H9 (cell line): Measurements from ENCODE around the gene MYLK. TPM values are rescaled to one million over a fixed set of nuclear protein-coding genes. Genes with fewer than 3 reads are reported as not detected.

Experiments used
- DNase-seq: peaks from one replicate; pipeline ENCODE4 v3.0.0-alpha.2; 2017
- H2AFZ ChIP-seq: one replicate; pipeline ENCODE4 v1.6.1; 2013; ENCODE audit warnings: mild to moderate bottlenecking, low read length, control low read depth, moderate library complexity
- H2AK5ac ChIP-seq: 2 replicates; pipeline ENCODE4 v1.6.1; 2013; ENCODE audit warnings: low read length, control low read depth, mixed read lengths; ENCODE audit not compliant: insufficient read length
- H2BK120ac ChIP-seq: one replicate; pipeline ENCODE4 v1.6.1; 2013; ENCODE audit warnings: low read depth, mild to moderate bottlenecking, low read length, control low read depth, inconsistent platforms; ENCODE audit not compliant: poor library complexity, severe bottlenecking
- H2BK12ac ChIP-seq: 2 replicates; pipeline ENCODE4 v1.6.1; 2013; ENCODE audit warnings: low read length, control low read depth, mixed read lengths, low read depth; ENCODE audit not compliant: insufficient read length
- H2BK15ac ChIP-seq: 2 replicates; pipeline ENCODE4 v1.6.1; 2013; ENCODE audit warnings: low read depth, low read length, control low read depth
- H2BK20ac ChIP-seq: one replicate; pipeline ENCODE4 v1.6.1; 2013; ENCODE audit warnings: low read depth, mild to moderate bottlenecking, low read length, control low read depth, inconsistent platforms; ENCODE audit not compliant: poor library complexity, severe bottlenecking
- H2BK5ac ChIP-seq: 2 replicates; pipeline ENCODE4 v1.6.1; 2013; ENCODE audit warnings: low read length, control low read depth, mixed read lengths; ENCODE audit not compliant: insufficient read length
- H3K14ac ChIP-seq: 2 replicates; pipeline ENCODE4 v1.6.1; 2013; ENCODE audit warnings: low read length, control low read depth; ENCODE audit not compliant: insufficient read depth
- H3K18ac ChIP-seq: 2 replicates; pipeline ENCODE4 v1.6.1; 2013; ENCODE audit warnings: low read depth, mild to moderate bottlenecking, mixed read lengths, low read length, control low read depth; ENCODE audit not compliant: insufficient read length
- H3K23ac ChIP-seq: 2 replicates; pipeline ENCODE4 v1.6.1; 2013; ENCODE audit warnings: low read length, control low read depth, mixed read lengths, low read depth; ENCODE audit not compliant: insufficient read length
- H3K23me2 ChIP-seq: 2 replicates; pipeline ENCODE4 v1.6.1; 2013; ENCODE audit warnings: low read depth, mild to moderate bottlenecking, mixed read lengths, low read length, control low read depth; ENCODE audit not compliant: insufficient read length, poor library complexity, severe bottlenecking
- H3K27ac ChIP-seq: 2 replicates; pipeline ENCODE4 v1.5.1; 2013; ENCODE audit warnings: low read length, control low read depth, mixed read lengths, low read depth; ENCODE audit not compliant: insufficient read length
- H3K27me3 ChIP-seq: 2 replicates; pipeline ENCODE4 v1.6.1; 2013; ENCODE audit warnings: low read length, control low read depth, inconsistent platforms; ENCODE audit not compliant: insufficient read depth
- H3K4ac ChIP-seq: 2 replicates; pipeline ENCODE4 v1.6.1; 2013; ENCODE audit warnings: low read depth, mild to moderate bottlenecking, control low read depth, inconsistent platforms, low read length, moderate library complexity
- H3K4me1 ChIP-seq: 2 replicates; pipeline ENCODE4 v1.6.1; 2013; ENCODE audit warnings: low read length, control low read depth, inconsistent platforms; ENCODE audit not compliant: insufficient read depth
- H3K4me2 ChIP-seq: 2 replicates; pipeline ENCODE4 v1.6.1; 2013; ENCODE audit warnings: low read length, control low read depth, mixed read lengths; ENCODE audit not compliant: insufficient read length, insufficient read depth
- H3K56ac ChIP-seq: 2 replicates; pipeline ENCODE4 v1.6.1; 2013; ENCODE audit warnings: low read depth, mild to moderate bottlenecking, mixed read lengths, low read length, control low read depth; ENCODE audit not compliant: insufficient read length
- H3K79me1 ChIP-seq: 2 replicates; pipeline ENCODE4 v1.6.1; 2013; ENCODE audit warnings: low read depth, mild to moderate bottlenecking, moderate library complexity, low read length, control low read depth, inconsistent platforms; ENCODE audit not compliant: insufficient read depth, poor library complexity, severe bottlenecking
- H3K79me2 ChIP-seq: 2 replicates; pipeline ENCODE4 v1.6.1; 2013; ENCODE audit warnings: low read length, control low read depth, inconsistent platforms; ENCODE audit not compliant: insufficient read depth
- H3K9ac ChIP-seq: 2 replicates; pipeline ENCODE4 v1.6.1; 2013; ENCODE audit warnings: low read length, control low read depth, mixed read lengths; ENCODE audit not compliant: insufficient read length; ENCODE audit errors: extremely low read depth
- H3K9me3 ChIP-seq: one replicate; pipeline ENCODE4 v1.6.1; 2013; ENCODE audit warnings: low read depth, low read length, inconsistent platforms; ENCODE audit not compliant: control insufficient read depth
- H3T11ph ChIP-seq: one replicate; pipeline ENCODE4 v1.6.1; 2013; ENCODE audit warnings: mild to moderate bottlenecking, low read length, control low read depth, inconsistent platforms
- H4K20me1 ChIP-seq: one replicate; pipeline ENCODE4 v1.6.1; 2013; ENCODE audit not compliant: control insufficient read depth, insufficient read length, insufficient read depth
- H4K5ac ChIP-seq: 2 replicates; pipeline ENCODE4 v1.6.1; 2013; ENCODE audit warnings: low read depth, mild to moderate bottlenecking, mixed read lengths, low read length, control low read depth; ENCODE audit not compliant: insufficient read length
- H4K8ac ChIP-seq: replicated peaks from 2 replicates; pipeline ENCODE4 v1.6.1; 2013; ENCODE audit warnings: low read length, control low read depth, mixed read lengths, low read depth; ENCODE audit not compliant: insufficient read length
- H4K91ac ChIP-seq: 2 replicates; pipeline ENCODE4 v1.6.1; 2013; ENCODE audit warnings: low read depth, mild to moderate bottlenecking, moderate library complexity, mixed read lengths, low read length, control low read depth; ENCODE audit not compliant: insufficient read length
- H3K27ac Mint-ChIP-seq, 3 experiments: 2 replicates in 2 of 3; 3 replicates in 1 of 3; pipeline ENCODE4 v1.8.0; 2020 to 2021; ENCODE audit warnings: mixed read lengths in 3 of 3, mild to moderate bottlenecking in 1 of 3, moderate library complexity in 1 of 3
- H3K27me3 Mint-ChIP-seq: 2 replicates; pipeline ENCODE4 v1.8.0; 2021; ENCODE audit warnings: low read depth, mild to moderate bottlenecking, moderate library complexity, mixed read lengths
- H3K36me3 Mint-ChIP-seq, 3 experiments: 2 replicates in 2 of 3; 3 replicates in 1 of 3; pipeline ENCODE4 v1.8.0; 2020 to 2021; ENCODE audit warnings: low read depth in 3 of 3, mixed read lengths in 3 of 3; ENCODE audit not compliant: insufficient read depth in 1 of 3
- H3K4me1 Mint-ChIP-seq, 2 experiments: 2 replicates each; pipeline ENCODE4 v1.8.0; 2020; ENCODE audit warnings: mixed read lengths in 2 of 2
- H3K4me3 Mint-ChIP-seq, 2 experiments: 2 replicates in 1 of 2; 3 replicates in 1 of 2; pipeline ENCODE4 v1.8.0; 2020 to 2021; ENCODE audit warnings: mild to moderate bottlenecking in 2 of 2, mixed read lengths in 2 of 2, moderate library complexity in 1 of 2
- H3K9me3 Mint-ChIP-seq, 2 experiments: 2 replicates in 1 of 2; 3 replicates in 1 of 2; pipeline ENCODE4 v1.8.0; 2020; ENCODE audit warnings: mild to moderate bottlenecking in 2 of 2, mixed read lengths in 2 of 2, moderate library complexity in 1 of 2
- CTCF ChIP-seq: fragments of 200-600 bp; sonication (generic); conservative IDR thresholded peaks from 3 replicates; pipeline ENCODE4 v1.8.0; 2021; ENCODE audit warnings: antibody characterized with exemption, mild to moderate bottlenecking
- total RNA-seq: library from RNA; stranded (reverse); gene quantifications from 2 replicates; pipeline ENCODE4 v1.2.1, GENCODE V29; 2021

The MYLK gene
- total RNA-seq, 1 experiment from 2014 or later: 10.1 TPM

- Histone ChIP-seq H2AFZ (no peak overlapping the region), H3K18ac (no peak overlapping the region), H4K91ac (no peak overlapping the region), H4K8ac (no peak overlapping the region), H2BK5ac (no peak overlapping the region), H3T11ph (no peak overlapping the region), H2BK20ac (no peak overlapping the region), H3K4me1 (no peaks in the 10 kb centered on the region), H3K56ac (no peak overlapping the region), H3K14ac (no peak overlapping the region), H2BK12ac (no peak overlapping the region), H4K20me1 (no peaks in the 10 kb centered on the region), H2BK15ac (no peak overlapping the region), H3K9me3 (no peaks in the 10 kb centered on the region), H3K23ac (no peak overlapping the region), H3K23me2 (no peaks in the 10 kb centered on the region), H3K27ac (no peak overlapping the region), H2AK5ac (no peak overlapping the region), H3K9ac (no peak overlapping the region), H3K4ac (no peak overlapping the region), H4K5ac (no peak overlapping the region), H2BK120ac (no peak overlapping the region), H3K79me2 (no peaks in the 10 kb centered on the region), H3K27me3 (no peaks in the 10 kb centered on the region), H3K4me2 (no peak overlapping the region), H3K79me1 (peaks cover 2% of the 10 kb centered on the region)
- H3K4me1 Mint-ChIP-seq: peaks cover 5 to 6% of the 10 kb centered on the region in 2 experiments; a peak in 3 of 4 replicates
- no peaks in the 10 kb centered on the region for H3K9me3 Mint-ChIP-seq
- DNase-seq: no peak
- H3K27ac Mint-ChIP-seq: no peak overlapping the region
- no peaks in the 10 kb centered on the region for H3K27me3 Mint-ChIP-seq
- TF ChIP-seq CTCF: no peak
- H3K36me3 Mint-ChIP-seq: peaks cover 0 to 2% (median 0%) of the 10 kb centered on the region in 3 experiments; a peak in 3 of 7 replicates
- no peak overlapping the region for H3K4me3 Mint-ChIP-seq
Measured at GRCh38 chr3:123606527-123606926, 277.6 kb downstream of the MYLK start.
